Endothelial cell of umbilical vein (primary cell): ENCODE measurements around the gene TENT4A. TPM values are rescaled to one million over a fixed set of nuclear protein-coding genes. Genes with fewer than 3 reads are reported as not detected.

Source experiments
- BruUV-seq: library from RNA; stranded (reverse); fragments of 400-500 nt; replicated peaks from 2 replicates; lab custom pipeline; 2021; lab: Mats Ljungman, UMichigan
- CTCF ChIA-PET: fragments of 300-600, 350-600 bp; sonication (Branson Sonifier 250); formaldehyde crosslinking; loops from one replicate; lab custom pipeline; 2021; ENCODE audit warnings: antibody characterized with exemption, inconsistent platforms; lab: Charles Lee
- POLR2A ChIA-PET: fragments of 300-600, 350-600 bp; sonication (Branson Sonifier 250); formaldehyde crosslinking; loops from one replicate; lab custom pipeline; 2021; ENCODE audit warnings: antibody characterized with exemption, inconsistent platforms; lab: Charles Lee
- DNase-seq: peaks from one replicate; pipeline ENCODE4 v3.0.0-alpha.2; 2011; ENCODE audit warnings: low read depth, low spot score
- FAIRE-seq: peaks from 2 replicates; lab custom pipeline; 2011; peaks lifted over from hg19 to GRCh38; lab: Jason Lieb, UNC
- H2AFZ ChIP-seq: 2 replicates; pipeline ENCODE4 v1.6.0; 2012; ENCODE audit warnings: low read depth, low read length, control low read depth, inconsistent platforms
- H3K27ac ChIP-seq: 2 replicates; pipeline ENCODE4 v1.5.1; 2011; ENCODE audit warnings: low read depth, mild to moderate bottlenecking, control low read depth, low read length, moderate library complexity; ENCODE audit not compliant: insufficient read depth
- H3K27me3 ChIP-seq, 2 experiments: 2 replicates each; pipeline versions ENCODE4 v1.6.0 to v1.6.1; 2011; ENCODE audit warnings: low read length in 2 of 2, mixed read lengths in 1 of 2; ENCODE audit not compliant: control insufficient read depth in 2 of 2, insufficient read depth in 2 of 2
- H3K36me3 ChIP-seq, 2 experiments: 2 replicates in 1 of 2; 3 replicates in 1 of 2; pipeline ENCODE4 v1.5.1; 2011; ENCODE audit warnings: low read length in 2 of 2, mild to moderate bottlenecking in 1 of 2, moderate library complexity in 1 of 2; ENCODE audit not compliant: control insufficient read depth in 2 of 2, insufficient read depth in 2 of 2; ENCODE audit errors: extremely low read depth in 1 of 2
- H3K4me1 ChIP-seq: 3 replicates; pipeline ENCODE4 v1.5.1; 2011; ENCODE audit warnings: mild to moderate bottlenecking, low read length; ENCODE audit not compliant: control insufficient read depth, insufficient read depth; ENCODE audit errors: extremely low read depth
- H3K4me2 ChIP-seq: 2 replicates; pipeline ENCODE4 v1.6.1; 2011; ENCODE audit warnings: low read length, control low read depth, mixed read lengths; ENCODE audit not compliant: insufficient read depth
- H3K4me3 ChIP-seq, 3 experiments: fragments of 200-600 bp in 1 of 3; sonication (generic), shearing (Covaris generic) in 1 of 3; replicated peaks in 1 of 3; 2 replicates each; pipeline ENCODE4 v1.5.1; 2011 to 2016; ENCODE audit warnings: control low read depth in 3 of 3, low read length in 3 of 3, mild to moderate bottlenecking in 2 of 3, inconsistent platforms in 1 of 3, low read depth in 1 of 3, moderate library complexity in 1 of 3; ENCODE audit not compliant: insufficient read depth in 1 of 3
- H3K79me2 ChIP-seq: 2 replicates; pipeline ENCODE4 v1.6.0; 2012; ENCODE audit warnings: low read length, inconsistent platforms; ENCODE audit not compliant: control insufficient read depth, insufficient read depth
- H3K9ac ChIP-seq: replicated peaks from 2 replicates; pipeline ENCODE3; 2011; ENCODE audit warnings: low read length, control low read depth; ENCODE audit not compliant: insufficient read depth; ENCODE audit errors: extremely low read depth
- H3K9me1 ChIP-seq: replicated peaks from 3 replicates; pipeline ENCODE4 v1.6.0; 2011; ENCODE audit warnings: mild to moderate bottlenecking, low read length; ENCODE audit not compliant: control insufficient read depth, insufficient read depth; ENCODE audit errors: extremely low read depth
- H3K9me3 ChIP-seq: replicated peaks from 2 replicates; pipeline ENCODE4 v1.5.1; 2012; ENCODE audit warnings: low read length, inconsistent platforms; ENCODE audit not compliant: control insufficient read depth, insufficient read depth
- H4K20me1 ChIP-seq: replicated peaks from 2 replicates; pipeline ENCODE3; 2011; ENCODE audit warnings: mild to moderate bottlenecking, low read length; ENCODE audit not compliant: control insufficient read depth, insufficient read depth; ENCODE audit errors: extremely low read depth
- CTCF ChIP-seq, 2 donors: IDR thresholded peaks; 1 replicate in 1 of 2; 2 replicates in 1 of 2; pipeline ENCODE4 v1.5.1; 2011; ENCODE audit warnings: low read length in 2 of 2, mild to moderate bottlenecking in 2 of 2, moderate library complexity in 2 of 2, control low read depth in 1 of 2, inconsistent platforms in 1 of 2, low read depth in 1 of 2; ENCODE audit not compliant: insufficient read depth in 1 of 2; ENCODE audit errors: extremely low read depth in 1 of 2
- FOS ChIP-seq: IDR thresholded peaks from 2 replicates; pipeline ENCODE4 v1.6.1; 2011; ENCODE audit warnings: mild to moderate bottlenecking, low read length, moderate library complexity, borderline replicate concordance; ENCODE audit not compliant: insufficient read depth
- GATA2 ChIP-seq: IDR thresholded peaks from 2 replicates; pipeline ENCODE4 v1.7.0; 2011; ENCODE audit warnings: low read depth, mild to moderate bottlenecking, moderate library complexity, mixed read lengths, low read length; ENCODE audit not compliant: insufficient read length, insufficient read depth
- MAX ChIP-seq: IDR thresholded peaks from 2 replicates; pipeline ENCODE4 v1.6.1; 2011; ENCODE audit not compliant: insufficient read depth, insufficient read length
- MYC ChIP-seq: IDR thresholded peaks from one replicate; pipeline ENCODE4 v1.6.1; 2011; ENCODE audit warnings: mild to moderate bottlenecking, low read depth, low read length
- POLR2A ChIP-seq: IDR thresholded peaks from 2 replicates; pipeline ENCODE4 v1.6.1; 2012; ENCODE audit warnings: low read depth, mild to moderate bottlenecking, control low read depth, low read length
- POLR2AphosphoS5 ChIP-seq: IDR thresholded peaks from 2 replicates; pipeline ENCODE4 v1.6.1; 2012; ENCODE audit warnings: low read depth, mild to moderate bottlenecking, control low read depth, low read length, moderate library complexity; ENCODE audit not compliant: insufficient read depth
- dilution Hi-C: fragments of 300-500 bp; cut with MboI; formaldehyde crosslinking; loops from one replicate; pipeline ENCODE4 v1.15.0; 2019; ENCODE audit warnings: low sequenced_read_pairs; ENCODE audit not compliant: extremely low pct_ligation_motif_present
- intact Hi-C: fragments of 100-400 bp; cut with micrococcal nuclease; formaldehyde crosslinking; loops from one replicate; pipeline ENCODE4 v1.10.0; 2022
- polyA plus RNA-seq, 4 experiments: library from polyadenylated mRNA; depleted of rRNA in 3 of 4; stranded (reverse) in 3 of 4; unstranded in 1 of 4; fragments of >200 nt; gene quantifications; 2 replicates each; pipeline versions ENCODE4 v1.2.1 to v1.2.3, GENCODE V29; 2011 to 2012; ENCODE audit warnings: missing spikeins in 1 of 4
- total RNA-seq: library from RNA; stranded (reverse); gene quantifications from 2 replicates; pipeline ENCODE4 v1.2.3, GENCODE V29; 2021

Gene TENT4A
- total and polyA plus RNA-seq, 2 donors (not counting 3 experiments of a cell fraction or from before 2014, with no cell fraction given), result 10.2 to 35.4 TPM

- Histone ChIP-seq H2AFZ (no peak overlapping the region), H3K27me3 (no peaks in the 10 kb centered on the region), H3K4me3 (no peak overlapping the region), H3K9me1 (no peaks in the 10 kb centered on the region), H4K20me1 (no peaks in the 10 kb centered on the region), H3K9ac (no peak overlapping the region), H3K36me3 (peaks cover 6 to 23% of the 10 kb centered on the region in 2 experiments), H3K79me2 (peaks cover 37% of the 10 kb centered on the region), H3K27ac (no peak overlapping the region), H3K9me3 (no peaks in the 10 kb centered on the region), H3K4me1 (no peaks in the 10 kb centered on the region), H3K4me2 (no peak overlapping the region)
- intact Hi-C loops (loop anchor here (10.0 kb wide), 1 partner anchor 1252 kb away; no protein-coding TSS in a partner anchor), dilution Hi-C loops (loop anchor here (25.0 kb wide), 1 partner anchor 110 kb away; the partner anchor contains the start of genes NSUN2 and SRD5A1)
- no peak for DNase-seq
- ChIA-PET CTCF (no interaction called here), POLR2A (no interaction called here)
- BruUV-seq, result no TSS peak
- TF ChIP-seq CTCF (IDR thresholded peaks at IDR 0.05; ENCODE audit: extremely low read depth in 1 of 2, insufficient read depth in 1 of 2, low read depth in 1 of 2, low read length in 2 of 2) (no peak), MAX (no peak), FOS (no peak), POLR2A (no peak), POLR2AphosphoS5 (no peak), MYC (no peak), GATA2 (no peak)
- FAIRE-seq, result no peak
Measured at GRCh38 chr5:6747103-6747502, 33.9 kb downstream of the TENT4A start.
